Left lobe of liver (tissue), 2 donors: Measurements from ENCODE around the gene YKT6. TPM values are rescaled to one million over a fixed set of nuclear protein-coding genes. Genes with fewer than 3 reads are reported as not detected.

Experiments used
- ATAC-seq: fragments of 200-7000 bp; cut with Tn5 transposase; one replicate; pipeline ENCODE4 v1.9.1; 2020; ENCODE audit warnings: mild to moderate bottlenecking, moderate library complexity
- DNase-seq: peaks from one replicate; pipeline ENCODE4 v3.0.0-alpha.2; 2020; ENCODE audit warnings: low spot score
- total RNA-seq: library from RNA; stranded (reverse); gene quantifications from one replicate; pipeline ENCODE4 v1.2.1, GENCODE V29; 2021
- donor health status: DM: no; HTN: no; CAD: no; lungs with moderate emphysema.
- donor health status: DM: no; HTN: yes; CAD: no.

The YKT6 gene
- total RNA-seq, 1 donor from 2014 or later = 19.9 TPM

GRCh38 chr7:44256459-44256858 lies 55.7 kb downstream of the YKT6 start:
- no peak for DNase-seq
- no peak for ATAC-seq

DNA sequence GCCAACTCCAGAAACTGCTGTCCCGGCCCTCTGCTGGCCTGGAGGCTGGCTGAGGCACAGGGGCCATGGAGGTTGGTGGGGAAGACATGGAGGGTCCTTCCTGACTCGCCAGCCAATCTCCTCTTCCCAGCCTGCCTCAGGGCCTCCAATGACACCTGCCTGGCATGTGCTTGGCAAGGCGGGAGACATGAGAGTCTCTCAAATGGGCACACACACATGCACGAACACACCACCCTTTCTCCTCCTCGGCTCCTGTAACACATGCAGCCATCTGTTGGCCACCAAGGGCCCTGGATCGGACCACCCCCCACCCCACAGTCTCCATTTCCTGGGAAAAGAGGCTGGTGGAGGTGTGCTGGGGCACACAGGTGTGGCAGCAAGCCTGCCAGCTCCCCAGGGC lies 56.4 kb downstream of the YKT6 start:
- DNase-seq = no peak
- no peak for ATAC-seq

GRCh38 chr7:44257618-44258422 lies 57.0 kb downstream of the YKT6 start:
- peak; percentile 70 for ATAC-seq
- DNase-seq = peak; percentile 48

DNA sequence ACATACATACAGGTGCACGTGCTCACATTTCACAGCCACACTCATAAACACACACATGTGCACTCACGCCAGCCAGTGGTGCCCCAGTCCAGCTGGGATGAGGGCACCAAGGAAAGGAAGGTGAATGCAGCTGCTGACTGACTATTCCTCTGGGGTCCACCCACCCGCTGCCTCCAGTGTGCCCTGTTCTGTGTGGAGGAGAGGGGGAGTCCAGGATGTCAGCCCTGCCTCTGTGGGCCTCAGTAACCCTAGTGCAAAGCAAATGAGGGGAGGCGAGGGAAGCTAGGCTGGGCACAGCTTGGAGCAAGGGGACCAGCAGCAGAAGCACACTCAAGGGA lies 57.6 kb downstream of the YKT6 start:
- ATAC-seq (no peak), DNase-seq (no peak)

- ATAC-seq = no peak
These were observed 58.2 kb downstream of the YKT6 start for GRCh38 chr7:44258865-44259546.

GRCh38 chr7:44259547-44260457 lies 59.0 kb downstream of the YKT6 start:
- DNase-seq (no peak), ATAC-seq (peak; percentile 13)

More at GRCh38 chr7:44258865-44259546, 58.2 kb downstream of the YKT6 start:
- no peak for DNase-seq

DNA sequence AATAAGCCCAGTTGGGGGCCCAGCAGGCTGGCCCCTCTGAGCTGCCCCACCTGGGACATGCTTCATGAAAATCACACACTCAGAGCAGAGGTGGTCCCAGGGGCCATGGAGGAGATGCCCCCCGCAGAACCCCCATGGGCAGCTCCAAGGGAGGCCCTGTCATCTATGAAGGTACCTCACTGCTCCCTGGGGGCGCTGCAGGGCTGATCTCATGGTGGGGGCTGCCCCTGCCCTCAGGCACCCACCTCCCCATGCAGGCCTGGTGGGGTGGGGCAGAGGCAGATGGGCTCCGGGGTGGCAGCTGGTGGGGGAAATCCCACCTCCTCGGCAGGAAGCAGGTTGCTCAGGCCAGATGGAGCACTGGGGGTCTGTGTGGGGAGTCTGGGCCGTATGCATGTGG lies 60.5 kb downstream of the YKT6 start:
- ATAC-seq = no peak
- no peak for DNase-seq

DNA sequence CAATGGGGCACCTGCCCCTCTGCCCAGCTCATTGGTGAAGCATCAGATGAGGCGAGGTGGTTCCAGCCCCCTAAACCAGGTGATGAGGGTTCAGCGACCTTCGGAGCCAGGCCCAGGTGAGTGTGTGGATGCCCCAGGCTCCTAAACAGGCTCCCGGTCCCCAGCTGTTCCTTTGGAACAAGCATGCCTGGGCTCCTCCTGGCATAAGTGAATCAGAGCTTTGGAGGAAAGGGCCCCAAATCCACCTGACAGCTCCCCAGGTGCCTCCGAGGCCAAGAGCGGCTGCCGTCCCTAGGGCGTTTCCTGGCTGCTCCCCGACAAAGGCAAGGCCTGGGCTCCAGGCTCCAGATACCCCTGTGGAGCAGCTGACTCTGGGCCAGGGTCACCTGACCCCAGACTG lies 61.3 kb downstream of the YKT6 start:
- no peak for ATAC-seq
- no peak for DNase-seq

DNA sequence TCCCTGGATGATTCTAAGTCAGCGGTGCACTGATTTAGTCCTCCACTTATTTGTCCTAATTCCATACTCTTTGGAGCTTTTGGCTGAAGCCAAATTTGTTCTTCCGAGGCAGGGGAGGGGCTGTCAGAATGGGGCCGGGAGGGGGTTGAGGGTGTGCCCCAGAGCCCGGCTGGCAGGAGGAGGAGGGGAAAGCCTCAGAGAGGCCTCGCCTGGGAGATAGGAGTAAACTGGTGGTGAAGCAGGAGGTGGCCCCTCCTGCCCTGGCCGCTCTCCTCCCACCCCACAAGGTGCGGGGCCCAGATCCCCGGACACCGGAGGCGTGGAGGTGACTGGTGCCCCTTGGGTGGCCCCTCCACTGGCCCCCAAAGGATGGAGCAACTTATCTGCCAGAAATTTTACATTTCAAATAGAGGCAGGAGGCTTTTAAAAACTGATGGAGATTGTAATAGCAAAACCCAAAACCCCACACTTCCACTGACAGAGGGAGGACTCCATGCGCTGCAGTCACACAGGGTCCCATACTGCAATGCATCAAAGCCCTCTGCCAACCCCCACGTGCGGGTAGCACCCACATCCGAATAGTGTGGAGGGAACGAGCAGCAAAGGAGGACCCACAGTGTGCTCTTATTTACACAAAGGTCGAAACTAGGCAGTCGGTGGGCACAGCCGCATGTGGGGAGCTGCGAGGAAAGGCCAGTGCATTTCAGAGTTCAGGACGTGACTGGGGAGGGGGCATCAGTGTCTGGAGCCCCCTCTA lies 62.7 kb downstream of the YKT6 start:
- DNase-seq (no peak), ATAC-seq (no peak)

Other genes with a start within 250 kb of the YKT6 start
- gene SPDYE1, start 203.1 kb upstream of the YKT6 start, total RNA-seq = not detected
- 38.9 TPM for gene DBNL, start 156.3 kb upstream of the YKT6 start, total RNA-seq
- not detected for gene PGAM2, start 135.4 kb upstream of the YKT6 start, total RNA-seq
- 21.0 TPM for gene POLM, start 118.4 kb upstream of the YKT6 start, total RNA-seq
- gene AEBP1, start 96.6 kb upstream of the YKT6 start, total RNA-seq = 9.4 TPM
- 78.3 TPM for gene POLD2, start 77.4 kb upstream of the YKT6 start, total RNA-seq
- gene MYL7, start 59.6 kb upstream of the YKT6 start, total RNA-seq = not detected
- gene GCK, start 11.5 kb upstream of the YKT6 start, total RNA-seq = 1.7 TPM
- gene CAMK2B, start 124.6 kb downstream of the YKT6 start, total RNA-seq = 5.0 TPM